WTC11 (cell line): ENCODE data around the gene PROSER3.

Experiments used
- CDX4 ChIP-seq: fragments of 250-450 bp; sonication (Bioruptor Pico); IDR thresholded peaks from 2 replicates; pipeline ENCODE4 v1.9.0; 2021; ENCODE audit warnings: moderate library complexity, mild to moderate bottlenecking, inconsistent platforms, borderline replicate concordance
- CTCF ChIP-seq: fragments of 200-600 bp; IDR thresholded peaks from 2 replicates; pipeline ENCODE4 v1.8.0; 2022; ENCODE audit warnings: antibody characterized with exemption
- ESRRA ChIP-seq: sonication (generic); formaldehyde crosslinking; IDR thresholded peaks from 2 replicates; pipeline ENCODE4 v1.8.1; 2022; ENCODE audit warnings: mild to moderate bottlenecking, missing genetic modification reagents, borderline replicate concordance
- GABPB1 ChIP-seq: sonication (generic); formaldehyde crosslinking; IDR thresholded peaks from 2 replicates; pipeline ENCODE4 v1.8.1; 2023; ENCODE audit warnings: mild to moderate bottlenecking, missing genetic modification reagents
- NR2C2 ChIP-seq: sonication (generic); formaldehyde crosslinking; IDR thresholded peaks from 2 replicates; pipeline ENCODE4 v1.8.0; 2022; ENCODE audit warnings: mild to moderate bottlenecking, missing genetic modification reagents
- NR3C1 ChIP-seq: sonication (generic); formaldehyde crosslinking; conservative IDR thresholded peaks from 2 replicates; pipeline ENCODE4 v1.8.1; 2023; ENCODE audit warnings: low read depth, mild to moderate bottlenecking, missing genetic modification reagents
- RELA ChIP-seq: sonication (generic); formaldehyde crosslinking; IDR thresholded peaks from 2 replicates; pipeline ENCODE4 v1.8.1; 2022; ENCODE audit warnings: missing genetic modification reagents, mild to moderate bottlenecking, borderline replicate concordance
- TEAD1 ChIP-seq: sonication (generic); formaldehyde crosslinking; IDR thresholded peaks from 2 replicates; pipeline ENCODE4 v1.8.0; 2022; ENCODE audit warnings: mild to moderate bottlenecking, missing genetic modification reagents
- USF2 ChIP-seq: sonication (generic); formaldehyde crosslinking; IDR thresholded peaks from 2 replicates; pipeline ENCODE4 v1.8.1; 2023; ENCODE audit warnings: mild to moderate bottlenecking, missing genetic modification reagents, moderate library complexity
- ZNF121 ChIP-seq: sonication (generic); formaldehyde crosslinking; IDR thresholded peaks from 2 replicates; pipeline ENCODE4 v1.8.0; 2023; ENCODE audit warnings: missing genetic modification reagents
- ZNF423 ChIP-seq: fragments of 250-450 bp; sonication (Bioruptor Pico); IDR thresholded peaks from 2 replicates; pipeline ENCODE4 v2.1.2; 2022; ENCODE audit warnings: mild to moderate bottlenecking, moderate library complexity

- TF ChIP-seq CTCF (no peak), ESRRA (CRISPR knock-in tag) (no peak), GABPB1 (CRISPR knock-in tag) (no peak), NR3C1 (no peak), USF2 (no peak), TEAD1 (CRISPR knock-in tag) (no peak), RELA (CRISPR knock-in tag) (no peak), ZNF423 (CRISPR knock-in tag) (no peak), ZNF121 (no peak), NR2C2 (CRISPR knock-in tag) (no peak), CDX4 (CRISPR knock-in tag) (no peak)
Measured at GRCh38 chr19:35731353-35731752, 26.6 kb upstream of the PROSER3 start.
